ENCODE results near the gene DNAJB9. TPM values are rescaled to one million over a fixed set of nuclear protein-coding genes. Genes with fewer than 3 reads are reported as not detected.

DNAJB9 gene
- total and polyA plus RNA-seq, 2 of the 13 experiments (the other 11 are each of a cell fraction or from before 2014, with no cell fraction given), result 8.6 to 16.4 TPM

DNA sequence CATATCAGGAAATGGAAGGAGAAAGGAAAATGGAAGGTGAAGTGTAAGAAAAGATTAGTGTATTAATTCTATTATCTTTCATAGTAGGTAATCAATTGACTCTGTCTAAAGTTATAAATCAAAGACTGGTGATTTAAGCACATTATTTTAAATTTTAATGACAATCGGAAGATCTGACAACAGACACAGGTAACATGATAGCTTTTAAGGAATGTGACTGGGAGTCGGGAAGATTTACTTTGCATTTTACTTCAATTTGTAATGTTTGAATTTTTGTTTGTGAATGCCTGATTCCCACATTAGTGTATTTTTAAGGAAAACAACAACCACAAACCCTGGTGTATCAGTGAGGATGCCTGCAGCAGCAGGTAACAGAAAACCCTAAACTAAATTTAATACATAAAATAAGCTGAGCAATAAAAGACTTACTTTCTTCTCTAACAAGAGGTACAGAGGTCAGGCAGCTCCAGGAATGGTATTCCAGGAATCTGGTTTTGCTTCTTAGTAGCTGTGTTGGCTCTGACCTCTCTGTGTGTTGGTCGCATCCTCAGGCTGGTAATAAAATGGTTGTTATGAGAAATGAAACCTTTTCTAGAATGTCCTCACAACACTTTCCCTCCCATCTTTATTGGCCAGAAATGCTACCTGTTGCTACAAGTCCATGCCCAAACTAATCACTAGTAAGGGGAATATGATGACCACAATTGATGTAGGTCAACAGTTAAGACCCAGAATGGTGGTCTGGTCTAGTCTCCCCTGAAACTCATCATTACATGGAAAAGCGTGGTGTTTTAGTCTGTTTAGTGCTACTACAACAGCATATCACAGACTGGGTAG is 12.2 kb downstream of the DNAJB9 start (continued):
- TF ChIP-seq RARA (CRISPR knock-in tag; IDR thresholded peaks at IDR 0.05) (0 out of 2 replicates have a peak, but pooled peaks have one; percentile 14), HNRNPL (IDR thresholded peaks at IDR 0.05; ENCODE audit: low read depth, low read length) (no peak), ZNF142 (CRISPR knock-in tag; IDR thresholded peaks at IDR 0.05) (no peak), ZNF589 (CRISPR knock-in tag; conservative IDR thresholded peaks at IDR 0.05) (no peak), TEAD3 (CRISPR knock-in tag; optimal IDR thresholded peaks at IDR 0.05; ENCODE audit: borderline replicate concordance) (peak; percentile 91), SNAI1 (CRISPR knock-in tag; IDR thresholded peaks at IDR 0.05; ENCODE audit: borderline replicate concordance) (no peak), BORCS8-MEF2B (CRISPR knock-in tag; IDR thresholded peaks at IDR 0.05) (no peak), ZNF687 (CRISPR knock-in tag; IDR thresholded peaks at IDR 0.05) (no peak), HNRNPK (IDR thresholded peaks at IDR 0.05; ENCODE audit: low read depth, low read length, poor library complexity, severe bottlenecking) (no peak), HOXA7 (CRISPR knock-in tag; IDR thresholded peaks at IDR 0.05) (no peak)
- TF ChIP-seq, protein P1, sequence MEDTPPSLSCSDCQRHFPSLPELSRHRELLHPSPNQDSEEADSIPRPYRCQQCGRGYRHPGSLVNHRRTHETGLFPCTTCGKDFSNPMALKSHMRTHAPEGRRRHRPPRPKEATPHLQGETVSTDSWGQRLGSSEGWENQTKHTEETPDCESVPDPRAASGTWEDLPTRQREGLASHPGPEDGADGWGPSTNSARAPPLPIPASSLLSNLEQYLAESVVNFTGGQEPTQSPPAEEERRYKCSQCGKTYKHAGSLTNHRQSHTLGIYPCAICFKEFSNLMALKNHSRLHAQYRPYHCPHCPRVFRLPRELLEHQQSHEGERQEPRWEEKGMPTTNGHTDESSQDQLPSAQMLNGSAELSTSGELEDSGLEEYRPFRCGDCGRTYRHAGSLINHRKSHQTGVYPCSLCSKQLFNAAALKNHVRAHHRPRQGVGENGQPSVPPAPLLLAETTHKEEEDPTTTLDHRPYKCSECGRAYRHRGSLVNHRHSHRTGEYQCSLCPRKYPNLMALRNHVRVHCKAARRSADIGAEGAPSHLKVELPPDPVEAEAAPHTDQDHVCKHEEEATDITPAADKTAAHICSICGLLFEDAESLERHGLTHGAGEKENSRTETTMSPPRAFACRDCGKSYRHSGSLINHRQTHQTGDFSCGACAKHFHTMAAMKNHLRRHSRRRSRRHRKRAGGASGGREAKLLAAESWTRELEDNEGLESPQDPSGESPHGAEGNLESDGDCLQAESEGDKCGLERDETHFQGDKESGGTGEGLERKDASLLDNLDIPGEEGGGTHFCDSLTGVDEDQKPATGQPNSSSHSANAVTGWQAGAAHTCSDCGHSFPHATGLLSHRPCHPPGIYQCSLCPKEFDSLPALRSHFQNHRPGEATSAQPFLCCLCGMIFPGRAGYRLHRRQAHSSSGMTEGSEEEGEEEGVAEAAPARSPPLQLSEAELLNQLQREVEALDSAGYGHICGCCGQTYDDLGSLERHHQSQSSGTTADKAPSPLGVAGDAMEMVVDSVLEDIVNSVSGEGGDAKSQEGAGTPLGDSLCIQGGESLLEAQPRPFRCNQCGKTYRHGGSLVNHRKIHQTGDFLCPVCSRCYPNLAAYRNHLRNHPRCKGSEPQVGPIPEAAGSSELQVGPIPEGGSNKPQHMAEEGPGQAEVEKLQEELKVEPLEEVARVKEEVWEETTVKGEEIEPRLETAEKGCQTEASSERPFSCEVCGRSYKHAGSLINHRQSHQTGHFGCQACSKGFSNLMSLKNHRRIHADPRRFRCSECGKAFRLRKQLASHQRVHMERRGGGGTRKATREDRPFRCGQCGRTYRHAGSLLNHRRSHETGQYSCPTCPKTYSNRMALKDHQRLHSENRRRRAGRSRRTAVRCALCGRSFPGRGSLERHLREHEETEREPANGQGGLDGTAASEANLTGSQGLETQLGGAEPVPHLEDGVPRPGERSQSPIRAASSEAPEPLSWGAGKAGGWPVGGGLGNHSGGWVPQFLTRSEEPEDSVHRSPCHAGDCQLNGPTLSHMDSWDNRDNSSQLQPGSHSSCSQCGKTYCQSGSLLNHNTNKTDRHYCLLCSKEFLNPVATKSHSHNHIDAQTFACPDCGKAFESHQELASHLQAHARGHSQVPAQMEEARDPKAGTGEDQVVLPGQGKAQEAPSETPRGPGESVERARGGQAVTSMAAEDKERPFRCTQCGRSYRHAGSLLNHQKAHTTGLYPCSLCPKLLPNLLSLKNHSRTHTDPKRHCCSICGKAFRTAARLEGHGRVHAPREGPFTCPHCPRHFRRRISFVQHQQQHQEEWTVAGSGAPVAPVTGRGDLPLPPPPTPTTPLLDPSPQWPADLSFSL (CRISPR knock-in tag; IDR thresholded peaks at IDR 0.05), result no peak
